HG03095 (cell line): Measurements from ENCODE around the gene LGALS12.
"Not testable (repeated sequence)": the region's sequence is repeated elsewhere in the genome, so short reads cannot be mapped to it uniquely, and the experiment has no call there.

Source experiments
- ATAC-seq: cut with Tn5 transposase; IDR thresholded peaks from one replicate; pipeline ENCODE4 v1.9.1; 2021; ENCODE audit warnings: moderate library complexity; ENCODE audit not compliant: unreplicated experiment

LGALS12 gene

DNA sequence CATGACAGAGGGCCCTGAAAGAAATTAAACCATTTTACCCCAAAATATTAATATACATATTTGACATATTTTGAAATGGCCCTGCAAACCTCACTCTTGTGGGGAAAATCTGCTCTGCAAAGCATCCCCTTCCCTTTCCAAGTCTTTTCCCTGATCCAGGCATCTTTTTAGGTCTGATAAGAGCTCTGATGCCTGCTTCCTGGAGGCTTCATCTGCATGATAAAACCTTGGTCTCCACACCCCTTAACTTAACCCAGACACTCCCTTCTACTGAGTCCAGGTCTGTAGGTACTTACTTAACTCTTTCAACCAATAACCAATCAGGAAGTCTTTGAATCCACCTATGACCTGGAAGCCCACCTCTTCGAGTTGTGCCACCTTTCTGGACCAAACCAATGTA lies 1.8 kb upstream of the LGALS12 start:
- ATAC-seq, result no peak

DNA sequence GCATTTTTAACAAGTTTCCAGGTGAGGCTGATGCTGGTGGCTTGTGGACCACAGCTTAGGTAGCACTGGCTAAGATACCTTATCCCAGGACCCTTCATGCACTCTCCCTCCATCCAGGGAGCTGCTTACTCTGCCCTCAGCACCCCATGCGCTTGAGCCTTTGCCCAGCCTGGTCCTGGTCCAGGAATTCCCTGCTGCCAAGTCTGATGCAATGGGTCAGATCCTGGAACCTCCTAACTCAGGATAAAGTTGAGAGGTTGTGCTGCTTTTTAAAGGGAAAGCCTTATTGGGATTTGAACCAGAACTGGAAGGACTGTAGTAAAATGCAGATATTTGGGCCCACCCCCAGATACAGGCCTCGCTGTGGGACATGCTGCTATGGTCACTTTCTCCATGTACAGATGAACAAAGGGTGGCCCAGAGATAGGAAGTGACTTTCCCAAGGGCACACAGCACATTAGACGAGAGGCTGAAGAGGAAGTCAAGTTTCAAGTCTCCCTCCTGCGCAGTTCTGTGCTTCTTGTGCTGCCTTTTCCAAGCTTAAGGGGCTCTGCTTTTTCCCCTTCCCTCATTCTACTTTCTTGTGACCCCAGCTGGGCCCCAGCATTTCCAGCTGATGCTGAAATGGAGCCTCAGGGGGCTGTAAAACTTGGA lies 824 bp upstream of the LGALS12 start:
- ATAC-seq, result no peak

DNA sequence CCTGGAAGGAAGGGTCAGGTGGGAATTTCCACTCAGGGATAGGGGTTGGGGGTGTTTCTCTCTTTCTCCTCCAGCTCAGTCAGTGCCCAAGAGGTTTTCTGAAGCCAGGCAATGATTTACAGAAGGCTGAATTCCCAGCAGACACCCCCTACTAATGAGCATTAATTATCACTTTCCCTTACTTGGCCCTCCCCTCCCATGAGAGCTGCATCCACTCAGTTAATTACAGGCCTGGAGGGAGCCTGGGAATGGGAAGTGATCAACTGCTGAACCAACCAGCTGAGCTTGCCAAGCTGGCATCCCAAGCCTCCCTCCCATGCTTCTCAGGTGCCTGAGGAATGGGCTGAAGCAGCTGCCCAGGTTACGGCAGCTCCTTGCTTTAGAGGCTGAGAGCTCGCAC lies 992 bp downstream of the LGALS12 start:
- no peak for ATAC-seq

DNA sequence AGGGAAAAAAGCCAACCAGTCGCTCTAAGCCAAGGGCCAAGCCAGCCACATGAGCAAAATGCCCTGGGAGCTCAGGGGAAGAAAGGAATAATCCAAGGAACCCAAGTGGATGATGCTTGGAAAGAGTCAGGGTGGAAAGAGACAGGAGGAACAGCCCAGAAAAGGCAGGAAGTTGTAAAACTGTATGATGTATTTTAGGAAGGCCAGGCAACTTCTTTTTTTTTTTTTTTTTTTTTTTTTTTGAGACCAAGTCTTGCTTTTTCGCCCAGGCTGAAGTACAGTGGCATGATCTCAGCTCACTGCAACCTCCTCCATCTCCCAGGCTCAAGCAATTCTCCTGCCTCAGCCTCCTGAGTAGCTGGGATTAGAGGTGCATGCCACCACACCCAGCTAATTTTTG lies 1.6 kb downstream of the LGALS12 start:
- ATAC-seq, result no peak

- ATAC-seq, result no peak
These were observed 2.1 kb downstream of the LGALS12 start for GRCh38 chr11:63508009-63508408.

DNA sequence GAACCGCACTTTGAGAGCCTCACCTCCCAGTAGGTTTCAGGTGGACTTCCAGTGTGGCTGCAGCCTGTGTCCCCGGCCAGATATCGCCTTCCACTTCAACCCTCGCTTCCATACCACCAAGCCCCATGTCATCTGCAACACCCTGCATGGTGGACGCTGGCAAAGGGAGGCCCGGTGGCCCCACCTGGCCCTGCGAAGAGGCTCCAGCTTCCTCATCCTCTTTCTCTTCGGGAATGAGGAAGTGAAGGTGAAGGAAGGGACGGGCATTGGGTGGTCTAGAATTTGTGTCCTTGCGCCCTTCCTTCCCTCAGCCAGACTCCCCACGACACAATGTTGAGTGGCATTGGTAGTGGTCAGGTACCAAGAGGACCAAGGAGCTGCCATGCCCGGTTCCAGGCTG lies 2.9 kb downstream of the LGALS12 start:
- no peak for ATAC-seq

GRCh38 chr11:63510360-63511047 lies 4.6 kb downstream of the LGALS12 start:
- no peak for ATAC-seq

GRCh38 chr11:63511048-63511748 lies 5.3 kb downstream of the LGALS12 start:
- ATAC-seq, result no peak

GRCh38 chr11:63512816-63513215 lies 6.9 kb downstream of the LGALS12 start:
- no peak for ATAC-seq

DNA sequence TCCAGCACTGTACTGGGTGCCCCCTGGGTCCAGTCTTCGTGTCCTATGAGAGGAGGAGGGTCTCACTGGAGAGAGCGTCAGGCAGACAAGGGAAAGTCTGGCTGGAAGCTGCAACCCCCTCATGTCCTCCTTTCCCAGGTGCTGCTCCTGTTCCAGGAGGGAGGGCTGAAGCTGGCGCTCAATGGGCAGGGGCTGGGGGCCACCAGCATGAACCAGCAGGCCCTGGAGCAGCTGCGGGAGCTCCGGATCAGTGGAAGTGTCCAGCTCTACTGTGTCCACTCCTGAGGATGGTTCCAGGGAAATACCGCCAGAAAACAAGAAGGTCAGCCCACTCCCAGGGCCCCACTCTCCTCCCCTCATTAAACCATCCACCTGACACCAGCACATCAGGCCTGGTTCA lies 10.2 kb downstream of the LGALS12 start:
- no peak for ATAC-seq

DNA sequence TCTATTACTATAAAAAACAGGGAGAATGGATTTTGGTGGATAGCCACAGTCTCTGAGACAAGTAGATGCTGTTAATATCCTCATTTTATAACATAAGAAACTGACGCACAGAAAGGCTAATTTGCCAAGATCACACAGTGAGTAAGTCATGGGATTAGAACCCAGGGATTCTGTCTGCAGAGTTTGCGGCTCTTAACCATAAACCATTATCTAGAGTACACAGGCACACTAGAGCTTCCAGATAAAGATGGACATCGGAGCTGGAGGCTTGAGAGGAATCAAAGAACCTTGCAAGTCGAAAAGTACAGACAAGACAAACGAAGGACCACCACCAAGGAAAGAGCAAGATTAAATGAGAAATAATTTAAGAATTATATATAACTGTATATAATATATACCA lies 11.3 kb downstream of the LGALS12 start:
- ATAC-seq, result no peak

GRCh38 chr11:63518548-63518947 lies 12.7 kb downstream of the LGALS12 start:
- no peak for ATAC-seq

DNA sequence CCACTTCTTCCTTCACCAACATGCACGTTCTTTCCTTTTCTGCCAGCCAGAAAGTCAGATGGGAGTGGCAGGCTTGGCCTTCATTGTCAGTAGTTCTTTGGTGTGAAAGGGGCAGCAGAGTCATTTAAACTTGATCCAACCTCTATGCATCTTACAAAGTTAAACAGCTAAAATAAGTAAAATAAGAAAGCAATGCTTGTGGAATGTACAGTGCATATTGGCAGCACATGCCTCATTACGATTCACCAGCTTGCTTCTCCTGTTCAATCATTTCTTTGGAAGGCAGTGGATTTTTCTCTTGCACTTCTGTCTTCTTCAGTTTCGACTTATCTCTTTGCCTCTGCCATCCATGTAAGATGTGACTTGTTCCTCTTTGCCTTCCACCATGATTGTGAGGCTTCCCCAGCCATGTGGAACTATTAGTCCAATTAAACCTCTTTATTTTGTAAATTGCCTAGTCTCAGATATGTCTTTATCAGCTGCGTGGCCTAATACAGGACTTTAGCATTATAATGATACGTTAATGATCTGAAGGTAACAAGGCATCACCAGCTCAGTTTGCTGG lies 14.8 kb downstream of the LGALS12 start:
- ATAC-seq, result no peak

GRCh38 chr11:63521896-63522295 lies 16.0 kb downstream of the LGALS12 start:
- ATAC-seq, result no peak

GRCh38 chr11:63523151-63523550 lies 17.3 kb downstream of the LGALS12 start:
- no peak for ATAC-seq

- no peak for ATAC-seq
These were observed 21.8 kb downstream of the LGALS12 start for GRCh38 chr11:63527667-63528066.

DNA sequence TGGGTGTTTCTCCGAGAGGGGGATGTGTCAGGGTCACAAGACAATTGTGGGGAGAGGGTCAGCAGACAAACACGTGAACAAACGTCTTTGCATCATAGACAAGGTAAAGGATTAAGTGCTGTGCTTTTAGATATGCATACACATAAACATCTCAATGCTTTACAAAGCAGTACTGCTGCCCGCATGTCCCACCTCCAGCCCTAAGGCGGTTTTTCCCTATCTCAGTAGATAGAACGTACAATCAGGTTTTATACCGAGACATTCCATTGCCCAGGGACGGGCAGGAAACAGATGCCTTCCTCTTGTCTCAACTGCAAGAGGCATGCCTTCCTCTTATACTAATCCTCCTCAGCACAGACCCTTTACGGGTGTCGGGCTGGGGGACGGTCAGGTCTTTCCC lies 22.3 kb downstream of the LGALS12 start:
- ATAC-seq, result not testable (repeated sequence)

- ATAC-seq, result not testable (repeated sequence)
These were observed 22.9 kb downstream of the LGALS12 start for GRCh38 chr11:63528729-63529278.

GRCh38 chr11:63529373-63529772 lies 23.5 kb downstream of the LGALS12 start:
- not testable (repeated sequence) for ATAC-seq

GRCh38 chr11:63530021-63530420 lies 24.1 kb downstream of the LGALS12 start:
- ATAC-seq, result no peak

DNA sequence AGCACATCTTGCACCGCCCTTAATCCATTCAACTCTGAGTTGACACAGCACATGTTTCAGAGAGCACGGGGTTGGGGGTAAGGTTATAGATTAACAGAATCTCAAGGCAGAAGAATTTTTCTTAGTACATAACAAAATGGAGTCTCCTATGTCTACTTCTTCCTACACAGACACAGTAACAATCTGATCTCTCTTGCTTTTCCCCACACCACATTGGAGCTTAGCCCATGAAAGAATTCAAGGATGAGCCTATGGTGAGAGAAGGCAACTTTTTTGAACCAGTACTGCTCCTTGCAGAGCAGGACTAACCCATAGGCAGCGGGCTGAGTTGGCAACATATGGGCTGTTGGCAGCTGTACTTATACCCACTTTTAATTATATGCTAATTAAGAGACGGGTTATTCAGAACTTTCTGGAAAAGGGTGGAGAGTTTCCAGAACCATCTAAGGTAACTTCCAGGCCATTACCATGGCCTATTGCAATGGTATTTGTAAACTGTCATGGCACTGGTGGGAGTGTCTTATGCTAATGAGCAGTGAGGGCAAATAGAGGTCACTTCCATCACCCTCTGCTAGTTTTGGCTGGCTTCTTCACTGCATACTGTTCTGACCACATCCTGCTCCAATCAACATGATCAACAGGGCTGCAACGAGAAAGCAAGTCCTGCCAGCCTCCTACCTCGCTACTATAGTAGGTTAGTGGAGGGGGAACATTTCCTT lies 25.3 kb downstream of the LGALS12 start:
- ATAC-seq, result not testable (repeated sequence)
